HG02763 (cell line): ENCODE results near the gene TSPAN3.
A peak's percentile ranks its signal among the peaks of the same experiment; 100 is the strongest.

ENCODE experiments used
- ATAC-seq: cut with Tn5 transposase; IDR thresholded peaks from one replicate; pipeline ENCODE4 v1.9.1; 2021; ENCODE audit warnings: mild to moderate bottlenecking, moderate library complexity; ENCODE audit not compliant: unreplicated experiment

Gene TSPAN3

GRCh38 chr15:77025083-77025901 is 45.6 kb downstream of the TSPAN3 start:
- no peak for ATAC-seq

- no peak for ATAC-seq
Measured at GRCh38 chr15:77024273-77025082, 46.4 kb downstream of the TSPAN3 start.

- ATAC-seq = no peak
Measured at GRCh38 chr15:77023576-77024272, 47.2 kb downstream of the TSPAN3 start.

GRCh38 chr15:77022646-77023575 is 48.0 kb downstream of the TSPAN3 start:
- ATAC-seq = no peak

- no peak for ATAC-seq
Measured at GRCh38 chr15:77021803-77022381, 49.0 kb downstream of the TSPAN3 start.

- ATAC-seq = no peak
Measured at GRCh38 chr15:77021088-77021481, 49.8 kb downstream of the TSPAN3 start.

GRCh38 chr15:77020348-77021087 is 50.4 kb downstream of the TSPAN3 start:
- no peak for ATAC-seq

GRCh38 chr15:77019521-77020331 is 51.2 kb downstream of the TSPAN3 start:
- ATAC-seq = no peak

GRCh38 chr15:77018796-77019505 is 52.0 kb downstream of the TSPAN3 start:
- no peak for ATAC-seq

GRCh38 chr15:77017761-77018720 is 52.9 kb downstream of the TSPAN3 start:
- no peak for ATAC-seq

- ATAC-seq = no peak
Measured at GRCh38 chr15:77017091-77017660, 53.7 kb downstream of the TSPAN3 start.

- no peak for ATAC-seq
Measured at GRCh38 chr15:77016321-77016695, 54.6 kb downstream of the TSPAN3 start.

GRCh38 chr15:77015646-77016320 is 55.1 kb downstream of the TSPAN3 start:
- no peak for ATAC-seq

- peak; percentile 41 for ATAC-seq
Measured at GRCh38 chr15:77014132-77015081, 56.5 kb downstream of the TSPAN3 start.

GRCh38 chr15:77013776-77014131 is 57.2 kb downstream of the TSPAN3 start:
- ATAC-seq = peak; percentile 27
